Astrocyte (in vitro differentiated cells and primary cell): Measurements from ENCODE around the gene NRSN1. TPM values are rescaled to one million over a fixed set of nuclear protein-coding genes. Genes with fewer than 3 reads are reported as not detected.

ENCODE experiments used
- DNase-seq: peaks from one replicate; pipeline ENCODE4 v3.0.0-alpha.2; 2010; ENCODE audit warnings: low read depth
- FAIRE-seq: peaks from 2 replicates; lab custom pipeline; 2011; peaks lifted over from hg19 to GRCh38; lab: Jason Lieb, UNC
- H2AFZ ChIP-seq: 2 replicates; pipeline ENCODE4 v1.6.0; 2012; ENCODE audit warnings: low read depth, low read length, inconsistent platforms
- H3K27ac ChIP-seq: 2 replicates; pipeline ENCODE4 v1.5.1; 2011; ENCODE audit warnings: low read depth, low read length, inconsistent platforms
- H3K27me3 ChIP-seq: 2 replicates; pipeline ENCODE4 v1.6.0; 2011; ENCODE audit warnings: low read length, inconsistent platforms; ENCODE audit not compliant: insufficient read depth
- H3K36me3 ChIP-seq: 2 replicates; pipeline ENCODE4 v1.5.1; 2011; ENCODE audit warnings: low read length, inconsistent platforms; ENCODE audit not compliant: insufficient read depth
- H3K4me1 ChIP-seq: 2 replicates; pipeline ENCODE4 v1.5.1; 2011; ENCODE audit warnings: low read length, inconsistent platforms; ENCODE audit not compliant: insufficient read depth
- H3K4me2 ChIP-seq: 2 replicates; pipeline ENCODE4 v1.6.0; 2012; ENCODE audit warnings: low read length, inconsistent platforms
- H3K4me3 ChIP-seq: 2 replicates; pipeline ENCODE4 v1.5.1; 2011; ENCODE audit warnings: low read depth, mild to moderate bottlenecking, low read length, inconsistent platforms; ENCODE audit not compliant: insufficient read depth
- H3K79me2 ChIP-seq: 2 replicates; pipeline ENCODE4 v1.6.0; 2012; ENCODE audit warnings: mild to moderate bottlenecking, low read length, inconsistent platforms; ENCODE audit not compliant: insufficient read depth
- H3K9ac ChIP-seq: 2 replicates; pipeline ENCODE4 v1.6.0; 2012; ENCODE audit warnings: mild to moderate bottlenecking, low read length, inconsistent platforms
- H3K9me3 ChIP-seq: 2 replicates; pipeline ENCODE4 v1.5.1; 2012; ENCODE audit warnings: low read depth, mild to moderate bottlenecking, low read length, inconsistent platforms; ENCODE audit not compliant: insufficient read depth
- H4K20me1 ChIP-seq: 2 replicates; pipeline ENCODE4 v1.6.0; 2012; ENCODE audit warnings: low read length, inconsistent platforms; ENCODE audit not compliant: insufficient read depth
- H3K27ac Mint-ChIP-seq: one replicate; pipeline ENCODE4 v1.8.0; 2021; ENCODE audit warnings: mild to moderate bottlenecking, mixed read lengths; ENCODE audit not compliant: unreplicated experiment
- H3K27me3 Mint-ChIP-seq: one replicate; pipeline ENCODE4 v1.8.0; 2021; ENCODE audit warnings: low read depth, mixed read lengths; ENCODE audit not compliant: unreplicated experiment
- H3K36me3 Mint-ChIP-seq: one replicate; pipeline ENCODE4 v1.8.0; 2021; ENCODE audit warnings: low read depth, mixed read lengths; ENCODE audit not compliant: unreplicated experiment
- H3K4me1 Mint-ChIP-seq: one replicate; pipeline ENCODE4 v1.8.0; 2021; ENCODE audit warnings: low read depth, mixed read lengths; ENCODE audit not compliant: unreplicated experiment
- H3K4me3 Mint-ChIP-seq: one replicate; pipeline ENCODE4 v1.8.0; 2021; ENCODE audit warnings: mild to moderate bottlenecking, moderate library complexity, mixed read lengths; ENCODE audit not compliant: unreplicated experiment
- H3K9me3 Mint-ChIP-seq: one replicate; pipeline ENCODE4 v1.8.0; 2021; ENCODE audit warnings: mild to moderate bottlenecking, mixed read lengths; ENCODE audit not compliant: unreplicated experiment
- CTCF ChIP-seq: IDR thresholded peaks from 2 replicates; pipeline ENCODE4 v1.5.1; 2011; ENCODE audit warnings: low read depth, mild to moderate bottlenecking, inconsistent platforms, low read length, moderate library complexity; ENCODE audit not compliant: insufficient read depth
- EZH2 ChIP-seq: IDR thresholded peaks from 2 replicates; pipeline ENCODE4 v1.6.1; 2012; ENCODE audit warnings: mild to moderate bottlenecking, low read length, inconsistent platforms; ENCODE audit not compliant: insufficient read depth
- total RNA-seq: library from RNA; stranded (reverse); gene quantifications from 2 replicates; pipeline ENCODE4 v1.2.1, GENCODE V29; 2021

Gene NRSN1
- total RNA-seq, 1 donor from 2014 or later, result not detected

- H3K4me1 Mint-ChIP-seq, result peaks cover 7% of the 10 kb centered on the region
- no peak overlapping the region for H3K9ac ChIP-seq
- no peak overlapping the region for H3K27ac ChIP-seq
- H2AFZ ChIP-seq, result no peak overlapping the region
- no peak overlapping the region for H3K4me3 Mint-ChIP-seq
- H3K79me2 ChIP-seq, result no peaks in the 10 kb centered on the region
- H3K27me3 ChIP-seq, result peaks cover 4% of the 10 kb centered on the region
- H3K27me3 Mint-ChIP-seq, result no peaks in the 10 kb centered on the region
- no peak for DNase-seq
- H3K36me3 ChIP-seq, result no peaks in the 10 kb centered on the region
- no peaks in the 10 kb centered on the region for H4K20me1 ChIP-seq
- no peaks in the 10 kb centered on the region for H3K9me3 ChIP-seq
- no peak overlapping the region for H3K4me2 ChIP-seq
- no peaks in the 10 kb centered on the region for H3K9me3 Mint-ChIP-seq
- peaks cover 6% of the 10 kb centered on the region for H3K4me1 ChIP-seq
- no peak for FAIRE-seq
- H3K27ac Mint-ChIP-seq, result no peak overlapping the region
- H3K4me3 ChIP-seq, result no peak overlapping the region
- TF ChIP-seq EZH2 (no peak), CTCF (no peak)
- H3K36me3 Mint-ChIP-seq, result no peaks in the 10 kb centered on the region
Measured at GRCh38 chr6:24122139-24122538, 3.9 kb upstream of the NRSN1 start.

GRCh38 chr6:24126586-24127192, 674 bp downstream of the NRSN1 start:
- peaks cover 6% of the 10 kb centered on the region for H3K4me1 ChIP-seq
- H3K9ac ChIP-seq, result no peak overlapping the region
- H3K79me2 ChIP-seq, result no peaks in the 10 kb centered on the region
- H3K36me3 ChIP-seq, result no peaks in the 10 kb centered on the region
- no peak overlapping the region for H3K27ac ChIP-seq
- TF ChIP-seq CTCF (no peak), EZH2 (no peak)
- peak; percentile 38 for DNase-seq
- Mint-ChIP-seq H3K4me3 (peak overlapping the region; percentile 85), H3K27me3 (no peaks in the 10 kb centered on the region), H3K4me1 (peaks cover 4% of the 10 kb centered on the region), H3K36me3 (no peaks in the 10 kb centered on the region), H3K9me3 (no peaks in the 10 kb centered on the region), H3K27ac (no peak overlapping the region)
- no peak overlapping the region for H2AFZ ChIP-seq
- H4K20me1 ChIP-seq, result no peaks in the 10 kb centered on the region
- FAIRE-seq, result no peak
- H3K27me3 ChIP-seq, result peaks cover 7% of the 10 kb centered on the region
- H3K4me3 ChIP-seq, result peak overlapping the region; percentile 48
- no peaks in the 10 kb centered on the region for H3K9me3 ChIP-seq
- H3K4me2 ChIP-seq, result peak overlapping the region; percentile 84

GRCh38 chr6:24127316-24127715, 1.3 kb downstream of the NRSN1 start:
- Histone ChIP-seq H3K4me3 (no peak overlapping the region), H3K4me1 (peaks cover 6% of the 10 kb centered on the region), H3K9ac (no peak overlapping the region), H3K36me3 (no peaks in the 10 kb centered on the region), H4K20me1 (no peaks in the 10 kb centered on the region), H3K27me3 (peaks cover 7% of the 10 kb centered on the region), H3K4me2 (no peak overlapping the region), H3K9me3 (no peaks in the 10 kb centered on the region), H3K79me2 (no peaks in the 10 kb centered on the region), H2AFZ (no peak overlapping the region), H3K27ac (no peak overlapping the region)
- no peaks in the 10 kb centered on the region for H3K9me3 Mint-ChIP-seq
- TF ChIP-seq CTCF, result no peak
- no peak for TF ChIP-seq EZH2
- no peak overlapping the region for H3K27ac Mint-ChIP-seq
- DNase-seq, result no peak
- H3K4me3 Mint-ChIP-seq, result no peak overlapping the region
- peaks cover 4% of the 10 kb centered on the region for H3K4me1 Mint-ChIP-seq
- no peaks in the 10 kb centered on the region for H3K27me3 Mint-ChIP-seq
- H3K36me3 Mint-ChIP-seq, result no peaks in the 10 kb centered on the region
- no peak for FAIRE-seq
